DMS114 treated with DMSO at 0.1 percent for 48 hours (cell line): ENCODE results near the gene DGCR2.
"Not testable (repeated sequence)": the region's sequence is repeated elsewhere in the genome, so short reads cannot be mapped to it uniquely, and the experiment has no call there.

Experiments
- DNase-seq: peaks from one replicate; lab custom pipeline; 2025; ENCODE audit not compliant: unreplicated experiment; lab: John Stamatoyannopoulos, UW

Gene DGCR2

DNA sequence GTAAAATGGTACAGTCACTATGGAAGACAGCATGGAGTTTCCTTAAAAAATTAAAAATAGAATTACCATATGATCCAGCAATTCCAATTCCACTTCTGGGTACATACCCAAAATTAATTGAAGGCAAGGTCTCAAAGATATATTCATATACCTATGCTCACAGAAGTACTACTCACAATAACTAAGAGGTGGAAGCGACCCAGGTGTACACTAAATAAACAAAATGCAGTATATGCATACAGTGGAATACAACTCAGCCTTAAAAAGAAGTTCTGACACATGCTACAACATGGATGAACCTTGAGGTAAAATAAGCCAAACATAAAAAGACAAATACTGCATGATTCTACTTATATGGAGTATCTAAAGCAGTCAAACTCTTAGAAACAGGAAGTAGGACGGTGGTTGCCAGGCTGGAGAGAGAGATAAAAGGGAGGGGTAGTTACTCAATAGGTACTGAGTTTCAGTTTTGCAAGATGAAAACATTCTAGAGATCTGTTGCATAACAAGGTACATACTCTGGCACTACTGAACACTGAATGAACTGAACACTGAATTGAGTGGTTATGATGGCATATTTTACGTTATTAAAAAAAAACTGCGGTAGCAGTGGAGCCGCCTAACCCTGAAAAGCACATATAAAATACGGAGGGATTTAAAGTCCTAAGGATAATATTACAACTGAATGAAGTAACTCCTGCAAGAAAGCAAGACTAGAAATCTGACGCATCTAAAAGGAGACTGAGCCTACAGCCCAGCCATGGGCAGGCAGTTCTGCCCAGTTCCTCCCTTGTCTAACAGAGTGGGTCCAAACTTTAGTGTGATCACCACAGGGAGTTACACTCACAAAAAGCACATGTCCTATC lies 12.8 kb downstream of the DGCR2 start:
- no peak for DNase-seq

GRCh38 chr22:19108807-19109197 lies 13.4 kb downstream of the DGCR2 start:
- DNase-seq: no peak

- no peak for DNase-seq
Measured at GRCh38 chr22:19107730-19108074, 14.5 kb downstream of the DGCR2 start.

DNA sequence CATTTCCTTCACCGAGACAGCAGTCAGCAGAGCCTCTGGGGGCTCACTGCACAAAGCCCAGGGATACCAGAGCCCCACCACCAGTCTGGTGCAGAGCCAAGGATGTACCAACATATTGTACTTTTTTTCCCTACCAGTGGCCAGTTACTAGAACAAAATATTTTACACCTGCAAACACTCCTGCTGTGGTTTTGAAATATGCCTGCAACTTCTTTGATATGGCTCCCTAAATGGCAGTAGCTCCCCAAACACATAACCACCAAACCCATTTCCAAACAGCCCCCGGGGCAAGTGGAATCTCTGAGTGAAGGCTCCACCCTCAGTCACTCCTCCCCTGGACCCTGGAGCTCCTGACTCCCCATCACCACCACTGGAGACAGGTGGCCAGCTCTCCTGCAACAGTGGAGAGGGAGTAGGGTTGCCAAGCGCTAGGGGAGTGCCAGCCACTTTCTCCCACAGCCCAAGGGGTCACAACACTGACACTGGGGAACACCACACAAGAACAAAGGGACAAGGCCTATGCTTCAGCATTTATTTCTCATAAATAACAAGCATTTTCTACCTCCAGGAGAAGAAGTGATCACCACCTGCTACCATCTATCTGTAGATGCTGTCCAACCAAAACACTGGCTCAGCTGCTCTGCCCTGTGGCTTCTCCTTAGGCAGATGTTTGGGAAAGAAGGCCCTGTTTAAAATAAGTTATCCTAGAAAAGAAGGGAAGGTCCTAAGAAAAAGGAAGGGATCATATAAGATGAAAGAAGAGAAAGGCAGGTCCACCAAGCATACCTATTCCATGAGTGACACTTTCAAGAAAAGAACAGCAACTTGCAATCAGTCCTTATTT lies 15.1 kb downstream of the DGCR2 start:
- DNase-seq: no peak

DNA sequence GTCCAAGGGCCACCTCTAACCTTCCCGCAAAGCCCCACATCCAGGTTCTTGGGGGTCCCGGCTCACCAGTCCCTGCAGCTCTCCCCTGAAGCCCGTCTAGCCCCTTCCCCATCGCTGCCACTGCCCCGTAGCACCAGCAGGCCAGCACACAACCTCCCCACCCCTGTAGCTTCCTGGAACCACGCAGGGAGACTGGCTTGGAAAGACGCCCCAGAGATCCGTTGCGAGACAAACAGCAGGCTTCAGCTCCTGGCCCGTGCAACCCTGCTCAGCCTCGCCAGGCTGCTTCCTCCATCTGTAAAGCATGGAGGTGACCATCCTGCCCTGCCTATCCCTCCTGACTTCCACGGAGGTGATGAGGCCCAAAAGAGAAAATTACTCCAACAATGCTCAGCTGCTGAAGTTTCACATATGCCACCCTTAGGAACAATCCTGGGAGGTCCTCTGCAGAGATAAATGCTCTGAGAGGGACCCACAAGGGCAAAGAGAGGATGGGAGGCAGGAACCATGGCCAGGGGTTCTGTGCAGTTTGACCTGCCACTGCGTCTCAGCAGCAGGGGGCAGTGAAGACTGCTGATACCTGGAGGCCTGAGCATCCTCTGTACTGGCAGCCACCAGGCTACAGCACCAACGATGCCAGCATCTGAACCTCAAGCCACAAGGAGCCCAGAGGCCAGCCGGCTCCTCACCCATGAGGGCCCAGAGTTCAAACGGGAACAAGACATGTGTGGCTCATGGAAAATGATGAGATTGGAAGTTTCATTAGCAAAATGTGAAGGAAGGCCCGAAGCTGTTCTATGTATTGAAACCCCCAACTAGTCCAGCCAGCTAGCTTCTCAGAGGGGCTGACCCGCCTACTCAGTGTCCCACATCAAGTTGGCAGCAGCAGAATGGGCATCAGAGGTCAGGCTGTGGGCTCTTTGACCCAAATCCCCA lies 16.1 kb downstream of the DGCR2 start:
- no peak for DNase-seq

GRCh38 chr22:19105456-19105855 lies 16.8 kb downstream of the DGCR2 start:
- DNase-seq: no peak

GRCh38 chr22:19103880-19104821 lies 18.1 kb downstream of the DGCR2 start:
- DNase-seq: no peak

GRCh38 chr22:19098157-19098556 lies 24.1 kb downstream of the DGCR2 start:
- no peak for DNase-seq

GRCh38 chr22:19097518-19097917 lies 24.7 kb downstream of the DGCR2 start:
- DNase-seq: no peak

- no peak for DNase-seq
Measured at GRCh38 chr22:19096555-19096954, 25.7 kb downstream of the DGCR2 start.

GRCh38 chr22:19094393-19094997 lies 27.7 kb downstream of the DGCR2 start:
- DNase-seq: no peak

DNA sequence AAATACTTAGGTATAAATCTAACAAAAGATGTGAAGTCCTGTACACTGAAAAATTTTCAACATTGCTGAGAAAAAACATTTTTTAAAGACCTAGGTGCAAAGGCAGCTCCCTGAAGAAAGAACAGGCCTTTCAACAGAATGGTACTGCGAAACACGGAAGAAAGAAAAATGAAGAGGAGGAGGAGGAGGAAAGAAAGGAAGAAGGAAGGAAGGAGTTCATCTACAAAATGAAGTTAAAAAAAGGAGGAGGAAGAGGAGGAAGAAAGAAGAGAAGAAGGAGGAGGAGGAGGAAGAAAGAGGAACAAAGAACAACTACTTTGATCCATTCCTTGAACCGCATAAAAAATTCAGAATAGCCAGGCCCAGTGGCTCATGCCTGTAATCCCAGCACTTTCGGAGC lies 29.5 kb downstream of the DGCR2 start:
- DNase-seq: no peak

DNA sequence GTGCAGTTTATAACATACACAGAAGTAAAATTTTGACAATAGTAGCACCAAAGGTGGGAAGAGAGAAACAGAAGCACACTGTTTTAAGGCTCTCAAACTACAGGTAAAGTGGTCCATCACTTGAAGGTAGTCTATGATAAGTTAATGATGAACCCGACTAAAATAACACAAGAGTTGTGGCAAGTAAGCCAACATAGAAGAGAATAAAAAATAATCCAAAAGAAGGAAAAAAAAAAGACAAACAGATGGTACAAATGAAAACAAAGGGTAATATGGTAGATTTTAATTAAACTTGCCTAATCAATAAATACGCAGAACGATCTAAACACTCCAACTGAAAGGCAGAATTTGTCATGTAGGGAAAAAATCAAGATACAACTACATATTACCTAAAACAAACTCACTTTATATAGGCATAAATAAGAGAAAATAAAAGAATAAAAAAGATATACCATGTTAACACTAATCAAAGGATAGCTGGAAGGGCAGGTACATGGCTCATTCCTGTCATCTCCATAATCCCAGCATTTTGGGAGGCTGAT lies 31.6 kb downstream of the DGCR2 start:
- no peak for DNase-seq

DNA sequence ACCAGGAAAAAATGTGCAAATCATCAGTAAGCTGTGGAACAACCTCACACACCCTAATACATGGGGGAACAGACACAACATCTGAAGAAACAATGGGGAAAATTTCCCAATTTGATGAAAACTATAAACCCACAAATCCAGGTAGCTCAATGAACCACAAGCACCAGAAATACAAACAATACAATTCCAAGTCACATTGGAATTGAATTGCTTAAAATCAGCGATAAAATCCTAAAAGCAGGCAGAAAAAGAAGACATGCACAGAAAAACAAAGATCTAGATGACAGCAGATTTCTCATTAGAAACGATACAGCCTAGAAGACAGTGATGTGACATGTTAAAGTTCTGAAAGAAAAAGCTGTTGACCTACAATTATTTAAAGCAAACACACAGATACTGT lies 32.0 kb downstream of the DGCR2 start:
- no peak for DNase-seq

GRCh38 chr22:19088866-19089595 lies 33.2 kb downstream of the DGCR2 start:
- DNase-seq: no peak

GRCh38 chr22:19086896-19087295 lies 35.3 kb downstream of the DGCR2 start:
- DNase-seq: no peak

GRCh38 chr22:19086417-19086816 lies 35.8 kb downstream of the DGCR2 start:
- DNase-seq: no peak

DNA sequence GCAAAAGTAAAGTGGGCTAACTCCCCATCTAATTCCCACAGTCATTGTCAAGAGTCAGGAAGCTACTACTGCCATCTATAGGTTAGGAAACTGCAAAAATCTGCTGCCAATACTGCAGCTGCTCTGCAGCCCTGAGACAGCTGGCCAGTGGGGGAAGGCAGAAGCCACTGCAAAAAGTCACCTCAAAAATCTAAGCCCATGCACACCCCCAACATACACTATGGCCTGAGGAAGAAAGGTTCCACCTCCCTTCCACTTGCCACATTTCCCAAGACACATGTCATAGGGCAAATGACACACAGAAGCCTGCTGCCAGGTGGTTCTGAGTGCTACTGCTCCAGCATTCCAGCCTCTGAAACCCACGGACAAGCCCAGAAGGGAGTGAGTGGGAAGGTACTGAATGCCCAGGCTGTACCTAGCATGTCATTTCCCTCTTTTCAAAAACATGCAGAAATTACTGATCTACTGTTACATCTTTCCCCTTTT lies 36.9 kb downstream of the DGCR2 start:
- no peak for DNase-seq

GRCh38 chr22:19084586-19084985 lies 37.6 kb downstream of the DGCR2 start:
- not testable (repeated sequence) for DNase-seq
